ENCODE data around the gene IRF2BP2. TPM values are rescaled to one million over a fixed set of nuclear protein-coding genes. Genes with fewer than 3 reads are reported as not detected.

IRF2BP2 gene
- total RNA-seq, 2 donors from 2014 or later = 74.5 to 76.3 TPM

DNA sequence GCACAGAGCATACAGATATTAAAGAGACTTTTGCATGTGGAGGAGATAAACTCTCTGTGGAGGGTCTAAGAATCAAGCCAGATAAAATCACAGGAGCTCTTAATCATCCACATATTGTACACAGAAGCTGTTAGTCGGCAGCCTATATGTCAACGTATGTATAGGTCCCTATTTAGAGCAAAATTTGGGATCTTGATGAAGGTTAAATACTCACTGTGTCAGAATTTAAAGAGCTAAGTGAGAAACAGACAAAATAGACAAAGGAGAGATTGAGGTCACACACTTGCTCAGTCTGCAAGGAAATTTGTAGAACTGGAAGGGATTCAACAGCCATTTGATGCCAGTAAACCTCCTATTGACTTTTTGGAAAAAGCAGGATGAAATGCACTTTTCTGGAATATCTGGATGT is 4.1 kb upstream of the IRF2BP2 start:
- Histone ChIP-seq H3K4me3 (no peak overlapping the region), H3K27me3 (no peaks in the 10 kb centered on the region), H3K9me3 (no peaks in the 10 kb centered on the region), H3K36me3 (no peaks in the 10 kb centered on the region), H3K4me1 (peaks cover 0 to 58% of the 10 kb centered on the region in 2 donors), H3K27ac (peak overlapping the region; percentile 99 to 100)
- DNase-seq (ENCODE audit: low spot score) = no peak
- TF ChIP-seq, protein P1, sequence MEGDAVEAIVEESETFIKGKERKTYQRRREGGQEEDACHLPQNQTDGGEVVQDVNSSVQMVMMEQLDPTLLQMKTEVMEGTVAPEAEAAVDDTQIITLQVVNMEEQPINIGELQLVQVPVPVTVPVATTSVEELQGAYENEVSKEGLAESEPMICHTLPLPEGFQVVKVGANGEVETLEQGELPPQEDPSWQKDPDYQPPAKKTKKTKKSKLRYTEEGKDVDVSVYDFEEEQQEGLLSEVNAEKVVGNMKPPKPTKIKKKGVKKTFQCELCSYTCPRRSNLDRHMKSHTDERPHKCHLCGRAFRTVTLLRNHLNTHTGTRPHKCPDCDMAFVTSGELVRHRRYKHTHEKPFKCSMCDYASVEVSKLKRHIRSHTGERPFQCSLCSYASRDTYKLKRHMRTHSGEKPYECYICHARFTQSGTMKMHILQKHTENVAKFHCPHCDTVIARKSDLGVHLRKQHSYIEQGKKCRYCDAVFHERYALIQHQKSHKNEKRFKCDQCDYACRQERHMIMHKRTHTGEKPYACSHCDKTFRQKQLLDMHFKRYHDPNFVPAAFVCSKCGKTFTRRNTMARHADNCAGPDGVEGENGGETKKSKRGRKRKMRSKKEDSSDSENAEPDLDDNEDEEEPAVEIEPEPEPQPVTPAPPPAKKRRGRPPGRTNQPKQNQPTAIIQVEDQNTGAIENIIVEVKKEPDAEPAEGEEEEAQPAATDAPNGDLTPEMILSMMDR (IDR thresholded peaks at IDR 0.05) = no peak

DNA sequence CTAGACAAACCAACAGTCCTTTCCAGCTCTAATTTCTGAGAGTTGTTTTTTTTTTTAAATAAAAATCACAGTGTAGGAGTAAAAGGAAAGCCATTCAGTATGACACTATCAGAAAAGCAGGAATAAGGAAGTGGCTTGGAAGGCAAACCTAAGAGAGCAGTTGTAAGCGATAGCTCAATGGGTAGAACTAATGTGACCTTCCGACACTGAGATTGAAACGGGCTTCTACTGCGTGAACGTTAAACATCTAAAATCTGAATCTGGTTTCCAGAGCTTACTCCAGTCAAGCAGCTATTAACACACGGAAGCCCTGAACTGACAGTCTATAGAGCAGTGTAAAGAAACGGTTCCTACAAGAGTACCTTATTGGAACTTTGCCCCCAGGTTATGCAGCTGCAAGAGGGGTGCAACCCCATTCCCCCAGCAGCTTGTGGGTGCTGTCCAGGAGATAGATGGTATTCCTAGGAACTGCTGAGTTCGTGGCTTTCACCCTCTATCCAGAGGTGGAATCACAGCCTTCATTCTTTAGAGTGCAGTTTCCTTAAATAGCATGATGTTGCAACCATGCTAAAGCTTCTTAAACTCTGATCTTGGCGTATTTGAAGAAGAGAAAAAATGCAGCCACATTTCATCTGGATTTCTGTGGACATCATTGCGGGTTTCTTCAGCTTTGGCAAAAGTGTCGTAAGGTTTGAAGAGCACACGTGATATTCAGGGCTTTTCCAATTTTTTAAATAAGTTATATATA is 3.3 kb upstream of the IRF2BP2 start:
- no peaks in the 10 kb centered on the region for H3K27me3 ChIP-seq
- peak; percentile 58 for DNase-seq (ENCODE audit: low spot score)
- H3K36me3 ChIP-seq = peaks cover 5% of the 10 kb centered on the region
- H3K4me3 ChIP-seq = peak overlapping the region in 1 of 2 donors; percentile 34
- H3K27ac ChIP-seq = peak overlapping the region; percentile 99 to 100
- TF ChIP-seq, protein P1 (IDR thresholded peaks at IDR 0.05) = no peak
- no peaks in the 10 kb centered on the region for H3K9me3 ChIP-seq
- peaks cover 0 to 50% of the 10 kb centered on the region in 2 donors for H3K4me1 ChIP-seq

DNA sequence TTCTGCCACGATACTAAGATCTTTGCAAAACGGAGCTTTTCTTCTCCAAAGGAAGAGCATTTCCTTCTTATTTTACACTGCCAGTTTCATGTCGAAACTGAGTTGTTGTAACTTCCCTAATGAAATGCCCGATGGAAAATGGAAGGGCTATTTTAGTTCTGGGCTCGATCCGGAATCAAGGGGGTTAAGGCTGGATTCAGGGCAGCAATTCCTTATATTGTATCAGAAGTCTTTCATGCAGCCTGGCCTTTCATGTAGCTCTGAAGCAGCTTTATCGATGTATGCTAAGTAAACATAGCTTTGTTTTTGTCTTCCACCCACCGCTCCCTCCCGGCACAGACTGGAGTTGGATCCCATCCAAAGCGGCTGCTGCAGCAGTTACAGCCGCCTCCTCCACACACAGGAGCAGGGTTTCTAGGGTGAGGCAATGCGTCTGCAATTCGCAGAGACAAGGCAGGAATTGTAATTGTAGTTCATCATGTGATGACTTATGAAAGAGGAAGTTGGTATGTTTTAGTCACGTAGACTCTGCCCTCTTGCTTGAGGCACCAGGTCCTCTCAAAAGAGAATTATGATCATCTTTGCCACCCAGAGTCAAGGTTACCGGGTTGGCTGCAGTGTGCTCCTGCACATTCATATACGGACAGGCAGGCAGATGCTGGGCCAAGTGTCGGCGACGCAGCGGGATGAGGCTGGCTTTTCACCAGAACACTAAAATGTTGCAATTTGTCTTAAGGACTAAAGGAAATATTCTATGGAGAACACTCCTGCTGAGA is 2.6 kb upstream of the IRF2BP2 start:
- peak overlapping the region; percentile 99 to 100 for H3K27ac ChIP-seq
- H3K4me1 ChIP-seq = peaks cover 0 to 49% of the 10 kb centered on the region in 2 donors
- no peaks in the 10 kb centered on the region for H3K9me3 ChIP-seq
- TF ChIP-seq, protein P1 (IDR thresholded peaks at IDR 0.05) = no peak
- H3K4me3 ChIP-seq = peak overlapping the region; percentile 1 to 34
- no peaks in the 10 kb centered on the region for H3K27me3 ChIP-seq
- peaks cover 12% of the 10 kb centered on the region for H3K36me3 ChIP-seq
- DNase-seq (ENCODE audit: low spot score) = peak; percentile 94

DNA sequence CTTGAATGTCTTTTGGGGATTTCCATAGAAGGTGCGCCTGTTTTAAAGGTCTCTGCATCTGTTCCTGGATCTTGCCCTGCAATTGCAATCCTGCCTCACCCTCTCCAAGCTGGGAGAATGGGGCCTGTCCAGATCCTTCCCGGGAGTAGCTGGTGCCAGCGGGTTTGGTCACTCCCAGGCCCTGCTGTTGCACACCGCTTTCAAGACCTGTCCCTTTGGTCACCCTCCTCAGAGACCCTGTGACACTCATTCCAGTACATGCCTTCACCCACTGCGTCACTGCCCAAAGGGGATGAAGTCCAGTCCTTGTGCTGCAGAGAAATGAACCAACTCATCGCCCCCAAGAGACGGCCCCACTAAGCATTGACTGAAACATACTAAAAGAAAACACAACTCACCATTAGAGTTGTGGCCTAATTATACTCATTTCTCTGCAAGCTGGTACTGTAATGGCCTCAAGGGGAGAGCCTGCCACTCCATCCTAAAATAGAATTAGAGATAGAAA is 1.9 kb upstream of the IRF2BP2 start:
- TF ChIP-seq, protein P1 (IDR thresholded peaks at IDR 0.05) = no peak
- H3K9me3 ChIP-seq = no peaks in the 10 kb centered on the region
- H3K4me3 ChIP-seq = peak overlapping the region in 1 of 2 donors; percentile 34
- peaks cover 19% of the 10 kb centered on the region for H3K36me3 ChIP-seq
- H3K27ac ChIP-seq = peak overlapping the region; percentile 99 to 100
- H3K4me1 ChIP-seq = peaks cover 0 to 42% of the 10 kb centered on the region in 2 donors
- peak; percentile 89 for DNase-seq (ENCODE audit: low spot score)
- H3K27me3 ChIP-seq = no peaks in the 10 kb centered on the region

DNA sequence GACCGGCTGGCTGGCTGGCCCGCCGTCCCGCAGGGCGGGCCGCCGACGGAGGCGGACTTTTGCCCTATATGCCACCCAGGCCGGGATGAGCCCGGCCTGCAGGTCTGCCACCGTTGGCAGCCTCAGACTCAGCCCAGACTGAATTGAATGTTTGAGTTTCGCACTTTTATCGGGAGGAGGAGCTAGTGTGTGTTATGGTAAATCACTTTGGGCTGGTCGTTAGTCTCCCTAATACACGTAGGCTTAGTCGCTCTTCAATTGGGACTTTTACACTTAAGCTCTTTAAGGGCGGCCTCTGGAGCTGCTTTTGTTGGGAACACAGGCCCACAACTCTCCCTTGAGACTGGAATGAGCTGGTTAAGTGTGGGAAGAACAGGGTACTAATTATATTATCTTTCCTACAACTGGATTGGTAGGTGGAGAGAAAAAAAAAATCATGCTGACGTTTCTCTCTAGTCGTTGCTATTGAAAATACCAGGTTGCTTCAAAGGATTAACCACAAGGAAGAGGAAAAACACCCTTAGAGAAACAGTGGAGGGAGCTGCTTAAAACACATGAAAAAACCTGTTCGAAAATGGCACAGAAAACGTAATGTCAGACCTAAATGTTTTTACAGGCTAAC is 1.4 kb upstream of the IRF2BP2 start:
- no peak for DNase-seq (ENCODE audit: low spot score)
- Histone ChIP-seq H3K9me3 (no peaks in the 10 kb centered on the region), H3K36me3 (peaks cover 24% of the 10 kb centered on the region), H3K27me3 (no peaks in the 10 kb centered on the region), H3K4me1 (peaks cover 0 to 37% of the 10 kb centered on the region in 2 donors), H3K4me3 (peak overlapping the region; percentile 29 to 61), H3K27ac (peak overlapping the region; percentile 99 to 100)
- TF ChIP-seq, protein P1 (IDR thresholded peaks at IDR 0.05) = no peak
